AG08395 (cell line): ENCODE measurements around the gene AXIN2.

Experiments used
- DNase-seq: peaks from one replicate; pipeline ENCODE4 v3.0.0; 2012; ENCODE audit warnings: mixed read lengths, low spot score

AXIN2 gene

DNA sequence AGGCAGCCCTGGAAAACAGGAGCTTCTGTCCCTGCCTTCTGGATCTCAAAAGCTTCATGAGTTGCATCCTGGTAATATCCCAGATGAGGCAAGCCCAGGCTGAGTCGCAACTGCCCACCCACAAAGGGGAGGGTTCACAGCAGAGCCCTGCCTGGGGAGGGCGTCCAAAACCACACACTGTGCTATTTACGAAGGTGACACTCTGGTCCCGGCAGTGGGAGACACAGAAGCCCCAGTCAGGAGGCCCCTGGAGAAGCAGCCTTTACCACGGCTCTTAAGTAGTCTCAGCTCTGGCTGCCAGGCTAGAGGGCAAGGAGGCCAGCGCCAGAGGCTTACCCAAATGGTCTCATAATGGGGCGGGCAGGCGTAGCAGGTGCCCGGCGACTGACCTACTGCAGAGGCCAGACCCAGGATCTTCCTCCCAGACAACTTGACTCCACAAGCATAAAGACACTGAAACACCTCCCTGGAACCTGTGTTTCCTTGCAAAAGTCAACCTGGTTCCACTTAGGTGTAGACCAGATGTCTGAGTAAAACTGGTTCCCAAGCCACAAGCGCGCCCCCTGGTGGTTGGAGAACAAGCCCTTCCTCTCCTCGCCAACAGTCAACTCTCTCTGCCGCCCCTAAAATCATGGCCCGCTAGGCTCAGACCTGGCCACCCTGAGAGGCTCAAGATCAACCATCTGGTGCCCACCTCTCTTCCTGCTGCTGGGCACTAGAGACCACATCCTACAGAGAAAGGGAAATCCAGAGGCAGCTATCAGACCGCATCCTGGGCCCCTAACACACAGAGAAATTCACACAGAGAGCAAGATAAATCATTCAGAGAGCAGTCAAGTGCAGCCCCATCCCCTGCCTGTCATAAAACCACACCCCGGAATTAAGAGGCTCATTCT is 5.2 kb downstream of the AXIN2 start:
- peak; percentile 62 for DNase-seq

DNA sequence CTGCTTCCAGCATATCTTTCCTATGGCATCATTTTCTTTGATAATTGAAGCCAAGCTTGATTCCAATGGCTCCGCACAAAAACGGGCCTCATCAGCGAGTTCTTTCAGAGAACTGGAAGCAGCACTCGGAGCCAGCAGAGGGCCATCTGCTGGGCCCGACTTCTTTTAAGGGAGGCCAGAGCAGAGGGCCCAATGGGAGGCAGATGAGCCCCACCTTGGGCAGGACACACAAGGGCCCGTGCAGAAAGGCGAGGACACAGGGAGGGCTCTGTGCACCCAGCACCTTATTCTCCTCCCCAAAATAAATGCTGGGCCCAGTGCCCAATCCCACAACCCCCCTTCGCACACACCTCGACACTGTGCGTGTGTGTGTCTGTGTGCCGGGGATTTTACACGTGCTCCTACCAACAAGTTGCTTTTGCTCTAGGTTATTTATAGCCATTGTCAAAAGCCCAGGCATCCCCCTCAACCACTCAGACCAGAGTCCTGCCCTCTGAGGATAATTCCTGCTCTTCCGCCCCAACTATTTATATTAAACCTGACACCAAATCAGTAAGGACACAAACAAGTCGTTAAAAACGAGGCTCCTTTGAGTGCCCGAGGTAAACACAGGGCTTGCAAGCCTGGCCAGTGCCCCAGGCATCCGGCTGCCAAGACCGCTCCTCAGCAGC is 6.8 kb downstream of the AXIN2 start:
- peak; percentile 41 for DNase-seq

DNA sequence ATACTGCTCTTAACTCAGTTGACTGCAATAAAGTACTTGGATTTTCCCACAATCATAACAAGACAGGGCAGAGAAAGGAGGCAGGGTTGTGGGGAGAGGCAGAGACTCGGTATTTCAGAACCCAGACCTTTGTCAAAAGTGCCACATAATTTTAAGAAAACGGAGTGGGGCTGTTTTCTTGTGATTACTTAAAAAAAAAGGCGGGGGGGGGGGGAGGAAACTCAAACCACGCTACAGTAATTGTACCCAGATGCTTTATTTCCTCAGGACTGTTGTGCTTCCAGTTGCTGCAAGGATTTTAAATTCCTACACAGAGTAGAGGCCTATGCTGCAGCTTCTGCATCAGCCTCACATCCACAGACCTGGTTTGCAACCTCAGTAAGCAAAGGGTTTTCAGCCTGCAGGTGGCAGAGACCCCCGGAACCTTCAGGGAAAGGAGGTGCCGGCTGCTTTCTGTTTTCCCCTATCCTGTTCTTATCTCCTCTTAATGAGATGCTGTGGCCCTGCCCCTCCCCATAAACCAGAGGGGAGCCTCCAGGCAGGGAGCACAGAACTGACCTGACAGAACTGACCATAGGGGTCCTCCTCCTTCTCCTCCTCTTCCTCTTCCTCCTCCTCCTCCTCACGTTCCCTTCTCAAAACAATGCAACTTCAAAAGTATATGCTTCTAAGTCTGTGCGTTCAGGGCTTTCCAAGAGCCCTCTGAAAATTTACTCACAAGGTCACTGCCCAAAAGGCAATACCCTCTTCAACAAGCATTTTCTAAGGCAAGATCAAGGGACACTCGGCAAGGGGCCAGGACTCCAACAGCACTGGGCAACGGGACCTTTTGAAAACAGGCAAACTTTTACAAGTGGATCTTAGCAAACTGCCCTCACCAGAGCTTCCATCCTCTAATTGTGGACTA is 7.5 kb downstream of the AXIN2 start:
- DNase-seq = peak; percentile 75

DNA sequence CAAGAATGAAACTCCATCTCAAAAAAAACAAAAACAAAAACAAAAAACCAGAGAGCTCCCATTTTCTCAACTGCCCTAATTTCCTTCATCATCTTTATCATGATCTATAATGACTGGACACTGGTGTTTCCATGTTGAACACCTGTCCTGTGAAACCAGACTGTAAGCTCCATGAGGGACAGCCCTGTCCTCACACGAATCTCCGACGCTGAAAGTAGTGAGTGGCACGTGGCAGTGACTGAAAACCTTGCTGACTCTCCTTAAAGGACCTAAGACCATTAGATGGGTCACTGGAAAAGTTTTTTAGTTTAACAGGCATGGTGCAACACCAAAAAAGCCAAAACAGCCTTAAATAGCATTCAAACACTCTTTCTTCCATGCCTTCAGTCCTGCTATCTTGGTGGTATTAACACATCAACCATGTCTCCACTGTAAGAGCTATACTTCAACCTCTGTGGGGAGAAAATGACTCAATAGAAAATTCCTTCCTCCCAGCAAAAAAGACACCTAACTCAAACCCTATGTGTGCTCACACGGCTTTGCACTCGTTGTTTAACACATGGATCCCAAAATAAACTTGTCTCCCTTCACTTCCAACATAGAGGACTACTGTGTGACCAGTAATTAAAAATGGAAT is 8.3 kb downstream of the AXIN2 start:
- peak; percentile 88 for DNase-seq

DNA sequence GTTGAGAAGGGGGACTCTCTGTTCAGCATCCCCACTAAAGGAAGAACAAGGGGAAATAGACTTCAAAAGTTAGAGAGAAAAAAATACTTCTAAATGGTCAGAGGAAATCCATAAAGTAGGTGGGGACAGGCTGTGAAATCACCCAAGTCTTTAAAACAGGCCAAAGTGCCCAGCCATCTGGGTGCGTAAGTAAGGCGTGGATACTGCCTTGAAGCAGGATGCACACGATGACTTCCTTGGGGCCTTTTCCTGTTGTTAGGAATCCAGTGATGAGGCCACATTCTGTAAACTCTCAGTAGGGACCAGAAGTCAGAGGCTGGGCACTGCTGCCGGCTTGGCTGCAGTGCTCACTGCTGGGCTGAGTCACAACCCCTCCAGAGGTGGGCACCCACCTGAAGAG is 9.2 kb downstream of the AXIN2 start:
- DNase-seq = no peak

DNA sequence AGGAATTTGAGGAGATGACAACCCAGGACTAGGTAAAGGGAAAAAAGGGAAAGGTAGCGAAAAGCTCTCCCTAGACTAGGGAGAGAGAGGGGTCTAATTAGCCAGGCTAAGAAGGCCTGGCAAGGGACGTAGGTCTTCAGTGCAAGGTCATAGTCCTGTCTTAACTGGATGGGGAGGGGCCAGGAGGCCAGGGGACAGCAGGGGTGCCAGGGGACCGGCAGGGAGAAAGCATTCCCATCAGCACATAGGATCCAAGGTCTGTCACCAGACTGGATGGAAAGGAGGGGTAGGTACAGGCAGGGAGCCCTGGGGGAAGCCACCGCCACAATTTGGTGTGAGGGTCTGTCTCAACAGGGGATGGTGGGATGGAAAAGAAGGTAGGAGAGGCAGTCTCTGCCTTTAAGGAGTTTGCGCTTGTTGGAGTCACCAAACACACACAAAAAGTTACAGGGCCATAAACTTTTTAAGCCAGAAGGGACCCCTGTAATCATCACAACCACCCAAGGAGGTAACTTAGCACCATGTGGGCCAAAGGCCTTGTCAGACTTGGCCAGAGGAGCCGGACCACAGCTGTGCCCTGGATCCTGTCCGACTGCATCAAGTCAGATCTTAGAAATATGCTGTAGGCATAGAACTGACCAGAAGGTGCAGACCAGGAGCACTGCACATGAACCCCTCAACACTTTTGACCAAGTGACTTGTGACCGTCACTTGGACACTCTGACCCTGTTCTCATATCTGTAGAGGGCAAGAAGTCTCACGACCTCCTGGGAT is 10.0 kb downstream of the AXIN2 start:
- DNase-seq = no peak

DNA sequence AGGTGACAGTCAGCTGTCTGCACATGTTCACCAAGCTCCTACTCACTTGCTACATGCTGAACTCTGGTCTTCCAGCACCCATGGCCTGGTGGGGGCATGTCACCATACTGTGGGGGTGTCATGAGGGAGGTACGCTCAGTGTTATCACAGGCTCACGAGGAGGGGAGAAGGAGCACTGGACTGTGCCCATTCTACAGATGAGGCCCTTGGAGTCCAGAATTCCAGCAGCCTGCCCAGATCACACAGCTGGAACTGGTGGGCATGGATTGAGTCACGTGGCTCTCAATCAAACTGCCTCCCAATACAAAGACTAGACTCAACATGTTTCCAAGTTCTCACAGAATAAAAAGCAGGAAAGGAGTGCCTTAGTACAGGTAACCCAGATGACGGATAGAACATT is 10.7 kb downstream of the AXIN2 start:
- no peak for DNase-seq

DNA sequence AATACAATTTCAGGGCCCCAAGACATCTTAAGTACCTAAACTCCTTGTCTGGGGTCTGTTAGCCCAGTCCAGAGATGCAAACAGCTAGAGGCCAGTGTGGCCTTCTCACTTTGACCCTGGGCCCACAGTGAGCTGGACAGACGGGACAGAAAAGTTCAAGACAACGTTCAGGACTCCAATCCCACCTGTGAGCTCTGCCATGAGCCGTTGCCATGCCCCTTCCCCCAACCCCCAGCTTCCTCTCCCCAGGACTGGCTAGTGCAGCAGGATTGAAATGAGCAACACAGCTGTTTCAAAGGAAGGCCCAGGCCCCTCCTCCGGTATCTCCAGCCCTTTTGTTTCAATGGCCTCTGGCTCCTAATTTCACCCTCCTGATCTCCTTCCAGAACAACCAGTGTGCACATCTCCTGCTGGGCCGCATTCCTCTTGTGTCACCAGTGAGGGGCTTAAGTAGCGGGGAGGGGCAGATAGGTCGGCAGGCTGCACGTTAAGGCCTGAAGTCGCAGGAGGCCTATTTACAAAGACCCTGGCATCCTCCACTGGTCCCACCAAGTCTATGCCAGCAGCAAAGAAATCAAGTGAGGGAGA is 11.3 kb downstream of the AXIN2 start:
- no peak for DNase-seq

DNA sequence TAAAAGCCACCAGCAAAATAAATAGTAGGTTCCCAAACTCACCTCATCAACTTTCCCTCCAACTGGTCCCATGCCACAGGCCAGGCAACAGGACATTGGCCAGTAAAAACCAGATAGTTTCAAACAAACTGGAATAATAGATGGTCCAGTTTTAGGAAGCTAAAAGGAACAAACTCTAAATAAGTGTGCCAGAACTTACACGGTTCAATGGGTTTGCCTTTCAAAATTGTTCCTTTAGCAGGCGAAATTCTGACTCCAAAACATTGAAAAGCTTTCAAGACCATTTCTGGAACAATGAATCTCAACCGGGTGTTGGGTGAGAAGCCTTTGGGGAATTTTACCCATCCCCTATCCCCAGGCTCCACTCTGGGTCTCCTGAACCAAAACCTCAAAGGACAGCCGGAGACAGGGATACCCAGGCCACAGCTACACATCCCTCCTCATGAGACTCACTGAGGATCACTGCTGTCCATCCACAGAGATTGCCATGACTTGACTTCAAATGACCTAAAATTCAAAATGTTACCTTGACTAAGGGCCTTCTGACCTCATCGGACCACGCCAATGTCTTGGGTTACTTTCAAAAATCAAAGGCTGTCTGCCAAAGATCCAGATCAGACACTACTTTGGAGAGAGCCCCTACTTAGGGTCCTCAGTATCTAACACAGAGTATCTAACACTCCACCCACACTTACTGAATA is 13.0 kb downstream of the AXIN2 start:
- DNase-seq = no peak

DNA sequence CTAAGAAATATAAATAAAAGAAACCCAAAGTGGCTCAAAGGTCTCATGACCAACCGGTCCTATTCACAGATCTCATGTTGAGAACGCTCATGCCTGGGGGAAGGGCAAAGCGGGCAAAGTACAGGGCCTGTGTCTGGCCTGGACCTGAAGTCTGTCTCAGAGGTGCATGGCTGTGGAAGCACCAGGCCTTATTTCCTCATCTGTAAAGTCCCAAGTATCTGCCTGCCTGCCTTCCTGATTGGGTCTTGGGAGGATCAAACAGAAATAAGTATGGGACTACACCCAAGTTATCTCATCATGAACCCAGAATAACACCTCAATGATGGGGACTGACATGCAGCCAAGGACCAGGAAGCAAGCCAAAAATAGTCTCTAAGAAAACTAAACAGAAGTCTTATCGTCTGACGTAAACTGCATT is 14.2 kb downstream of the AXIN2 start:
- peak; percentile 32 for DNase-seq

DNA sequence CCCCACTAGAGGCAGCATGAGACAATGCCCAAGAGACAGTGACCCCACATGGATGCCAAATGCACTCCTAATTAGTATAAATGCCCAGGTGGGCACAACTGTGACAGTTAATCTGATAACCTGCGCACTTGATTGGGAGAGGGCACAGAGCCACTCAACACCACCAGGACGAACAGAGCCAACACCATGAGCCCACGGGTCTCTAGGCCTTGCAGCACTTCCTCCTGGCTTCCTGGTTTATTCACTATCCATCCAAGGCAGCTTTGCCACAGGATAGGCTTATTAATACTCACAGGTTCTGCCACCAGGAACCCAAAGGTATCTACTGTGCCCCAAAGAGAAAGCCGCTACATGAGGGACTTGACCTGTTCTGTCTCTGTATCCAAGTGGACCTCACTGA is 14.9 kb downstream of the AXIN2 start:
- no peak for DNase-seq

DNA sequence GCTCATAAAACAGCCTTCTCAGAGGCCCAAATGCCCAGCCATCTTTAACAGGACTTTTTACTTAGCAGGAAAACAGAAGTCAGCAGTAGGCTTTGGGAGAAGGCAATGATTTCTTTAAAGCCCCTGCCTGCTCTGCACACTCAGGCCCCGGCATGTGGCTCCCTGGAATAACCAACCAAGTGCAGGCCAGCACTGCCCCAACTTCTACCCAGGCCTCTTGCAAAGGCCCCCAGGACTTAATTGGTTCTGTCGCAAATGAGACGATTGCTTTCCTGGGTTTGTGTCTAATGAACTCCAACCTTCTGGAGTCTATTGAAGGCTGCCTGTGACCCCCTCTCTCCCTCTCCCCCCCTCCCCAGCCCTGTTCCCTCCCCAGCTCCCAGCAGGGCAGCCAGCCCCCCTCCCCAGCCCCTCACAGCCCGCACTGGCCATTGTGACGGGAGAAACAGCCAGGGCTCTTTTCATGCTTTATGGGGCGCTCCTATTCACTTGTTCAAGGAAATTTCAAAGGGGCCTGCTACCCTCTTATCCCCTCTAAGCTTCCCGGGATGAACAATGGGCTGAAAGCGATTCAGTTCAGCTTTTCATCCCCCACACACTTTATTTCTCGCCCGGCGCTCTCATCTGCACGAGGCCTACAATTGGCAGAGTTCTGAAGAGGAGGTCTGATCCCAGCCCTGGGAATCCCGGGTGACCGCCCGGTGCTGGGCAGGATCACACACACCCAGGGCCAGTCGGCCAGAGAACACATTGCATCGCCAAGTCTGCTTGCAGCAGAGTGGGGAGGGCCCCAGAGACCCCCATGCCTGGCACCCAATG is 15.5 kb downstream of the AXIN2 start:
- DNase-seq = no peak

DNA sequence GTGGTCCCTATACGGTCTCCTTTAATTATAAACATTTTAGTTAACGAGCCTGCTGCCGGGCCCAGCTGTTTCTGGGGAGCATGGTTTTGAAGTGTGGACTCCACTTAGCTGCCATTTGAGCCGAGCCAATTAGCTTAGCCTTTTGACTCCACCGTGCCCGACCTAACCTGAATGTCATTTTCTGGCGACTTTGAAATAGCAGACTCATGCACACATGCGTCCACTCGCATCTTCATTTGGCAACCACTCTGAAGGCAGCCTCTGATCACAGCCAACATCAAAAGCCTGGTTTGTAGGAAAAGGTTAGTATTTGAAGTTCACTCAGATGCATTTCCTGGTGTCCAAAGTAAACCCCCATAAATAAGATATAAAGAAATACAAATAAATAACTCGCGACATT is 16.8 kb downstream of the AXIN2 start:
- DNase-seq = no peak

DNA sequence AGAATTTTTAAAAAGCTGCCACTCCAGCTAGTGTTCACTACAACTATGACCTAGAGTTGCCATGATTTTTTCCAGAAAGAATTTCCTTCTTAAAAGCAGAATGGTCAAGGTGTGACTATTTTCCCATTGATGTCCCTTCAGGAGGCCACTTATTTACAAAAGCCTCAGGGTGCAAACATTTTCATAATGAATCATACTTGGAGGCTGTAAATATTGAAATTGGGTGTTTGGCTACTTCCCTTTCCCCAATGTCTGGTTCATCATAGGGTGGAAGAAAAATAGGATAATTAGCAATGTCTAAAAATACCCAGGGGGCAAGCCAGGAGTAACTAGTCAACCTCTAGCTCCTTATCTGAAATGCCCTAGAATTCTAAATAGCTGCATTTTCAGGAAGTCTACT is 18.8 kb downstream of the AXIN2 start:
- no peak for DNase-seq

DNA sequence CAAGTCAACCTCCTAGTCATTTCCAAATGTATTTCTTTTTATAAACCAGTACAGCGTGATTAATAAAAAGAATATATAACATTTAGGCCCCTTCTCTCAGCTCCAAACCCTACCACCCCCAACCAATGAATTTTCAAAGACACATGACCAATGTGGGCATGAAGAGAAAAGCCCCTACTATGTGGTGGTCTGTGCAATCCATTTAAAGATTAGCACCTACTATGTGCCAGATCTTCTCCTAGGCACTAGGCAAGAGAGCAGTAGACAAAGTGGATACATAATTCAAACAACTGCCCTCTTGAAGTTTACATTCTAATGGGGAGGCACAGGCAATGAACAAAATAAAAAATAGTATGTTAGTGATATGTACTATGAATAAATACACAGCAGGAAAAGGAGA is 19.4 kb downstream of the AXIN2 start:
- DNase-seq = no peak

DNA sequence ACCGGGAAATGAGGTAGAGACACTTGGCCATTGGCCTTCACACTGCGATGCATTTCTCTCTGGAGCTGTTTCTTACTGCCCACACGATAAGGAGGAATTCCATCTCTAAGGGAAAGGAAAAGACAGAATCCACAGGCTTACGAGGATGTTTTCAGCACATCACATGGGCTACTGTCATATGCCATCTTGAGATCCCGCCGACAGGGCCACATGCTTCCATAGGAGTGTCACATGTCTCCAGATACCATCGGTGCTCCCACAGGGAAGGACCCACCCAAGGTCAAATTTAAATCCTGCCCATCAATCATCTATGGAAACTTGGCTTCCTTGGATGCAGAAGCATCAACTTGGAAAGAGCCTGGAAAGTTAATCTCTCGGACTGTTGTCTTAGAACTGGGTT is 20.0 kb downstream of the AXIN2 start:
- DNase-seq = no peak

DNA sequence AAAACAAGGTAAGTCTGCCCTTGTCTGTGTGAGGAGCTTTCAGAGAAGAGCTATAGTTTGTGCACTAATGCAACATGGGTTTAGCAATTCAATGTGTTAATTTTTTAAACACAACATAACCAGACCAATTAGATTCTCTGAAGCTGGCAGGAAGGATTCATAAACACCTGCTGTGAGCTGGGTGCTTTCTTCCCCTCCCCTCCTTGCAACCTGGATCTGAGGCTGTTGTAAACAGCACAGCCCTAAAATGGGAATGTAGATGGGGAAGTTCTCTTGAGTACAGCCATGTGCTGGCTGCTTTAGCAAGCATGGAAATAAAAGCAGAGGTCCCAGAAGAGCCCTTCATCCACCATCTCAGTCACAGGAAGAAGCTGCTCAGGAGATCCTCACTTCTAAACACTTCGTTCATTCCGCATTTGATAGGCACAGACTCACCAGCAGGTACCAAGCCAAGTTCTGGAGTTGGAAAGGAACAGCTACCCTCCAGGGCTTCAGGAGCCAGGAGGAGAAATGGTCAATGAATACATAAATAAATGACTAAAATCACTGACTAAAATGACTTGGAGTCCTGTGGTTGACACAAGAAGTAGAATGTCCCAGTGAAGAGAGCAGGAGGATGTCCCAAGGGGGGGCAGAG is 21.7 kb downstream of the AXIN2 start:
- DNase-seq = no peak

DNA sequence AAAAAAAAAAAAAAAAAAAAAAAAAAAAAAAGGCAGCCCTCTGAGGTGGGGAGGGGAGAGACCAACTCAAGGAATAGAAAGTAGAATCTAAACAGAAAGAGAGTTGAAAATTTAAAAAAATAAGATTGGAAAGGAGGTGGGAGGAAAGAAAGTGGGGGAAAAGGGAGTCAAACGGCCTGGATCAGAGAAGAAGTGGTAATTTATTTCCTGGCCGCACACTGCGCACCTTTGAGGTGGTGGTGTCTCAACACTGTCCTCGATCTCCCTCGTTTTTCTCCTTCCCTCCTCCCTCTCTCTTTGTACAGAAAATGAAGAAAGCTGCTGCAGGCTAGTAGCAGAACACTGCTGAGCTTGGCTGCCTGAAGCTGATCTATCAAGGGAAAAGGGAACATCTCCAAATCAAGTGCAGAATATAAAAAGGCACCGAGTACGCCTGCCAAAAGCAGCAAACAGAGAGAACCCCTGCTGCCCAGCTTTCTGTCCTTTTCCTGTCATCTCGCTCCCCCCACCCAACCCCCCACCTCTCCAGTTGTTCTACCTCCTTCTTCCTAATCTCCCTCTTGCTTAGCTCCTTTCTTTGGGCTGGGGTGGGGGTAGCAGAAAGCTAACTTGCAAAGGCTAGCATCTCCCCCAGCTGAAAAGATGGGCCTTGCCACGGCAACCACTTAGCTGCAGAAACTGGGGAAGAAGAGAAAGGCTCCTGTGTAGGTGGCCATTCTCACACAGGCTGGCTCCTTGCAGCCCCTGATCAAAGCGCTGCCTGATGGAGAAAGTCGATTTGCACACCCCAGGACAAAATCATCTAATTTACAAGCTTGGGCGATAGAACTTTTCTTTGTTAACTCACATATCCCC is 22.5 kb downstream of the AXIN2 start:
- DNase-seq = no peak
